Stromal cell of bone marrow (primary cell): ENCODE data around the gene PGGHG.
A peak's percentile ranks its signal among the peaks of the same experiment; 100 is the strongest.
"Not testable (repeated sequence)": the region's sequence is repeated elsewhere in the genome, so short reads cannot be mapped to it uniquely, and the experiment has no call there.

Experiments used
- DNase-seq: peaks from one replicate; pipeline ENCODE4 v3.0.0-alpha.2; 2012; ENCODE audit warnings: low read depth

The PGGHG gene

DNA sequence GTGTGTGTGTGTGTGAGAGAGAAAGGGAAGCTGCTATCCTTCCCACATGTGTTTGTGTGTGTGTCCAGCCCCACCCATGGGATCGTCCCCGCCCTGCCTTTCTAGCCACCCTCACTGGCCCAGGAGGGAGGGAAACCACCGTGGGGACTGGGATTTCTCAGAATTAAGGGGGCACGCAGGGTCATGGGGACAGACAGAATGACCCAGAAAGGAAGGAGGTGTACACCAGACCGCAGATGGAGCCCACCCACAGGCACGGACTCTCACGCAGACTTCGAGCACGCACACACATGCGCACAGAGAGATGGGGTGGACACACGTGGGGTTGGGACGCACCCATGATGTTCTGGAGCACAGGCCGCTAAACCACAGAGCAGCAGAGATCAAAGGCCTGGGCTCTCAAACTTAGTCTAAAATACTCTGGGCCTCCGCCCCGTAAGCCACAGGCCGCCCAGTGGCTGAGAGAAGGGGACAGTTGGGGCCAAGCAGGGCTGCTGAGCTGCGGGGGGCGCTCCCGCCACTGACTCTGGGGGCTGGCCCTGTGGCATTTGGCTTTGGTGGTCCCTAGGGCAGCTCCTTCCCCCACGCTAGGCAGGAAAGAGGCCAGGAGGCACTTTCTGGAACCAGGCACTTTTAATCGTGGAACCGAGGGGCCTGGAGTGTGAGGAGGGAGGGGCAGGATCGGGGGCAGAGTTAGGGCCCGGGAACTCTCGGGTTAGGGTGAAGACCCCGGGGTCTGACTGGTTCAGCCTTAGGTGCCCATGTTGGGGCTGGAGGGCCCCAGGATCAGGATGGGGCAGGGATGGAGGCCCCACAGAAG lies 8.9 kb downstream of the PGGHG start:
- no peak for DNase-seq

DNA sequence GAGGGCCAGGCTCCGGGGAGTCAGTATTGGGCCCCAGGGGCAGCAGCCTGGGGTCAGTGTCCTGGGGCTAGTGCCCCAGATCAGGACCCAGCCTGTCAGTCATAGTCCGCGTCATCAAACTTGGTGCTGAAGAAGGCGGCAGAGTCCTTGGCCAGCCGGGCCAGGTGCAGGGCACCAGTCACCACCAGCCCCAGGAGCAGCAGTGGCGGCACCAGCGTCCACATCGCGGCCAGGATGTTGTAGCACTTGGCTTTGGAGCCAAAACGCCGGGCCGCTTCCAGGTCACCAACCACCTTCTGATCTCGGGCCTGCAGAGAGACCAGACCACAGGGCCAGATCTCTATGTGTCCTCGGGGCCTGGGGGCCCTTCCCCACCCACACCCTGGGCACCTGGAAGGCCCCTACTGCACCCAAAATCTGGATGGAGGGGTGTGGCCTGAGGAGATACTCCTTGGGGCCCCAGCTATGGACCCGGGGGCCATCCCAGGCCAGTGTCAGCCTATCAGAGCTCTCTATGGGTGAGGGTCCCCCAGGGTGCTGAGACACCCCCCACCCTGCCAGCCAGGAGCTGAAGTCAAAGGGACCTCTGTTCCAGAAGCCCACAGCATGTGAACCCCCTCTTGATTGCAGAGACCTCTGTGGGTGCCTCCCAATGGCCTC lies 9.6 kb downstream of the PGGHG start:
- DNase-seq = no peak

- DNase-seq = no peak
Observed at GRCh38 chr11:299081-299891, 10.4 kb downstream of the PGGHG start, which contains the start of gene IFITM5. Gene IFITM5 (minus strand): TSS chr11:299526. CDS start chr11:299490, 36 bp downstream.

GRCh38 chr11:299951-300735 lies 11.2 kb downstream of the PGGHG start:
- DNase-seq = no peak

GRCh38 chr11:303363-303762 lies 14.4 kb downstream of the PGGHG start:
- no peak for DNase-seq

- no peak for DNase-seq
Observed at GRCh38 chr11:304061-304506, 15.2 kb downstream of the PGGHG start.

GRCh38 chr11:304915-305843 lies 16.3 kb downstream of the PGGHG start:
- DNase-seq = peak; percentile 62

DNA sequence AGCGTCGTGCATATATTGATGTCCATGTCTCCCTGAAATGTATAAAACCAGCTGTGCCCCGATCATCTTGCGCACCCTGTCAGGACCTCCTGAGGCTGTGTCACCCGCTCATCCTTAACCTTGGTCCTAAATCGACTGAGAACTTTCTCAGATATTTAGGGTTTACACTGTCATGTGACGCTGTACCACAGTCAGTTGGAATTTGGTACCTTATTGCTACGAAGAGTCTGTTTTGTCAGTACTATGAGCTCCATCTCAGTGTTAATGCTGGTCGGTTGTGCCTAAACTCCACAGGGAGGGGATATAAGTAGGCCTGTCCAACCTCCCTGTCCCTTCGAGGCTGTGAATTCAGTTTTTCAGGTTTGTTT lies 16.9 kb downstream of the PGGHG start:
- no peak for DNase-seq

GRCh38 chr11:306645-307371 lies 17.9 kb downstream of the PGGHG start:
- DNase-seq = no peak

GRCh38 chr11:307766-308708 lies 19.1 kb downstream of the PGGHG start, which contains the start of gene IFITM2:
Gene IFITM2 (plus strand): TSS chr11:307816. CDS start chr11:308193, 377 bp downstream.
- peak; percentile 79 for DNase-seq

GRCh38 chr11:308740-309665 lies 20.1 kb downstream of the PGGHG start:
- not testable (repeated sequence) for DNase-seq

GRCh38 chr11:309979-310572 lies 21.1 kb downstream of the PGGHG start:
- DNase-seq = not testable (repeated sequence)

DNA sequence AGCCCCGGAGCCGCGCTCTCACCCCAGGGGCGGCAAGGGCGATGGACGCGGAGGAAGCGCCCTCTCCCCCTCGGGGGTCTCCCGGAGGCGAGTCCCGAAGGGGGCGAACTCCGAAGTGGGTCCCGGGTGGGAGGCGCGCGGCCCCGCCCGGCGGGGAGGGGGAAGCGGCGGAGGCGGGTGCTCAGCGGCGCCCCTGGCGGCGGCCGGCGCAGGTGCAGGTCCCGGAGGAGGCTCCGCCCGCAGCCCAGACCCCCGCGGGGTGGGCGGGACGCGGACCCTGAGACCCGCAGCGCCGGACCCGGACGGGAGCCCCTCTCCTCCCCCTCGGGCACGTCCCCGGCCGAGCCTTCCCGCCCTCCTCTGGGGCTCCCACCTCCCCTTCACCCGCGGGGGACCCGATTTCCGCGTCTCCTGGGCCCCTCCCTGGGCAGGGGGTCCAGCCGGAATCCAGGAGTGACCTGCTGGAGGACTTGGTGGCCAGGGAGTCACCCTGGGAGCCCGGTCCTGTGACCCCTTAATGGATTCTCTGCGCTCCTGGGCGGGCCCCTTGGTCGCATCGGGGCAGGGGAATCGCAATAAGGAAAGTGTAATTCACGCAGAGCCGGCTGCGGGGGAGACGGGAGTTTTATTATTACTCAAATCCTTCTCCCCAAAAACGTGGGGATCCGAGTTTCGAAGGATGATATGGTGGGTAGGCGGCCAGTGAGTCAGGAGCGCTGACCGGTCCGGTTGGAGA lies 22.3 kb downstream of the PGGHG start:
- not testable (repeated sequence) for DNase-seq

- no peak for DNase-seq
Observed at GRCh38 chr11:312092-312816, 23.3 kb downstream of the PGGHG start.

GRCh38 chr11:313304-313786 lies 24.4 kb downstream of the PGGHG start:
- DNase-seq = no peak
